Measurements from ENCODE around the gene BPIFB2. TPM values are rescaled to one million over a fixed set of nuclear protein-coding genes. Genes with fewer than 3 reads are reported as not detected.

BPIFB2 gene
- total and polyA plus RNA-seq, 7 experiments from 2014 or later, result not detected

DNA sequence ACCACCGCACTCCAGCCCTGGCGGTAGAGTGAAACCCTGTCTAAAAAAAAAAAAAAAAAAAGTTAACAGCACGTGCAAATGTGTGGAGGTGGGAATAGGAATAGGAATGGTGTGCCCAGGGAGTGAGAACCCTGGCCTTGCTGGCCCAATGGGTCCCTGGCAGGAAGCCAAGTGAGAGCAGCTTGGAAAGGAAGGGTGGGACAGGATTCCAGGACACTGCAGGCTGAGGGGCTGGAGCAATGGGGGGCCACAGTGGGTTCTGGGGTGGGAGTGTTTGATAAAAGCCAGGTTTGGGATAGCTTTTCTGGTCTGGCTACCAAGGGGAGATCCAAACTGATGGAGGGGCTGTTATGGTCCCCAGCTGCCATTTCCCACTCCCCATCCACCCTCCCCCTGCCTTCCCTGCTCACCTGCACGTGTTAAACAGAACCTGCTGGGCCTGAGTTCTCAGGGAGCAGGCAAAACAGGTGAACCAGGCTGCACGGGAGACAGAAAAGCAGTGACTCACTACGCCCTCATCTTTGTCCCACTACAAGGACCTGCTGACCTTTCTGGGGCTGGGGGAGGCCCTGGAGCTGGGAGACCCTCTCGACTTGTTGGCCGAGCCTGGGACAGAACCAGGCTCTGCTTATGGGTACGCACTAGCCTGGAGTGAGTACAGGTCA lies 6.6 kb upstream of the BPIFB2 start:
- Histone ChIP-seq H3K4me1 (ENCODE audit: control insufficient read depth in 2 of 2, insufficient read depth in 2 of 2, low read length in 2 of 2) (peaks cover 0 to 24% of the 10 kb centered on the region in 2 donors), H3K4me3 (ENCODE audit: low read length) (no peak overlapping the region), H3K9me3 (ENCODE audit: control insufficient read depth in 2 of 3, low read length in 3 of 3) (peaks cover 0 to 3% (median 0%) of the 10 kb centered on the region in 3 experiments), H3K27ac (ENCODE audit: low read depth, low read length) (no peak overlapping the region), H3K36me3 (ENCODE audit: control insufficient read depth in 2 of 3, insufficient read depth in 3 of 3, low read length in 3 of 3) (no peaks in the 10 kb centered on the region), H3K27me3 (ENCODE audit: control insufficient read depth in 2 of 2, insufficient read depth in 2 of 2, low read length in 2 of 2) (no peaks in the 10 kb centered on the region)
- H3K27ac Mint-ChIP-seq, result peak overlapping the region in 7 of 9 donors; percentile 7 to 79 (median 40)
- ChIA-PET CTCF (no interaction called here), POLR2A (no interaction called here)
- no peaks in the 10 kb centered on the region for H3K27me3 Mint-ChIP-seq
- H3K4me1 Mint-ChIP-seq, result peaks cover 9 to 67% (median 59%) of the 10 kb centered on the region in 7 donors
- ATAC-seq (no peak), DNase-seq (no peak)
- H3K9me3 Mint-ChIP-seq, result peaks cover 0 to 22% (median 3%) of the 10 kb centered on the region in 11 donors
- H3K4me3 Mint-ChIP-seq, result no peak overlapping the region
- intact Hi-C loops (cut with micrococcal nuclease), result no loop called here
- peaks cover 0 to 8% (median 0%) of the 10 kb centered on the region in 5 donors for H3K36me3 Mint-ChIP-seq

GRCh38 chr20:33002087-33002808 lies 5.3 kb upstream of the BPIFB2 start:
- Mint-ChIP-seq H3K36me3 (peaks cover 0 to 3% (median 0%) of the 10 kb centered on the region in 5 donors), H3K4me3 (peak overlapping the region in 3 of 10 donors; percentile 3 to 25 (median 3)), H3K4me1 (peaks cover 6 to 62% (median 47%) of the 10 kb centered on the region in 7 donors), H3K27ac (peak overlapping the region in 6 of 9 donors; percentile 7 to 80 (median 42)), H3K27me3 (no peaks in the 10 kb centered on the region), H3K9me3 (peaks cover 0 to 9% (median 0%) of the 10 kb centered on the region in 11 donors)
- POLR2A ChIA-PET, result interaction anchor here (1.0 kb wide), 1 partner anchor 26 kb away, joined by 3 read pairs; no protein-coding TSS in a partner anchor
- Histone ChIP-seq H3K4me1 (ENCODE audit: control insufficient read depth in 2 of 2, insufficient read depth in 2 of 2, low read length in 2 of 2) (peaks cover 0 to 20% of the 10 kb centered on the region in 2 donors), H3K27me3 (ENCODE audit: control insufficient read depth in 2 of 2, insufficient read depth in 2 of 2, low read length in 2 of 2) (no peaks in the 10 kb centered on the region), H3K4me3 (ENCODE audit: low read length) (no peak overlapping the region), H3K9me3 (ENCODE audit: control insufficient read depth in 2 of 3, low read length in 3 of 3) (peaks cover 0 to 3% (median 0%) of the 10 kb centered on the region in 3 experiments), H3K27ac (ENCODE audit: low read depth, low read length) (no peak overlapping the region), H3K36me3 (ENCODE audit: control insufficient read depth in 2 of 3, insufficient read depth in 3 of 3, low read length in 3 of 3) (no peaks in the 10 kb centered on the region)
- DNase-seq (no peak), ATAC-seq (no peak)
- CTCF ChIA-PET, result interaction anchor here (1.0 kb wide), 1 partner anchor 36 kb away, joined by 3 read pairs; no protein-coding TSS in a partner anchor
- intact Hi-C loops (cut with micrococcal nuclease), result no loop called here

- Mint-ChIP-seq H3K36me3 (peaks cover 0 to 3% (median 0%) of the 10 kb centered on the region in 5 donors), H3K27me3 (no peaks in the 10 kb centered on the region), H3K4me1 (peaks cover 3 to 60% (median 41%) of the 10 kb centered on the region in 7 donors), H3K27ac (peak within 1 kb of the TSS in 5 of 9 donors; percentile 17 to 66 (median 38)), H3K4me3 (no peak within 1 kb of the TSS), H3K9me3 (peaks cover 0 to 9% (median 0%) of the 10 kb centered on the region in 11 donors)
- intact Hi-C loops (cut with micrococcal nuclease), result no loop called here
- DNase-seq, result no peak
- Histone ChIP-seq H3K27ac (ENCODE audit: low read depth, low read length) (no peak within 1 kb of the TSS), H3K9me3 (ENCODE audit: control insufficient read depth in 2 of 3, low read length in 3 of 3) (peaks cover 0 to 3% (median 0%) of the 10 kb centered on the region in 3 experiments), H3K4me3 (ENCODE audit: low read length) (no peak within 1 kb of the TSS), H3K36me3 (ENCODE audit: control insufficient read depth in 2 of 3, insufficient read depth in 3 of 3, low read length in 3 of 3) (no peaks in the 10 kb centered on the region), H3K4me1 (ENCODE audit: control insufficient read depth in 2 of 2, insufficient read depth in 2 of 2, low read length in 2 of 2) (peaks cover 0 to 20% of the 10 kb centered on the region in 2 donors), H3K27me3 (ENCODE audit: control insufficient read depth in 2 of 2, insufficient read depth in 2 of 2, low read length in 2 of 2) (no peaks in the 10 kb centered on the region)
- POLR2A ChIA-PET, result interaction anchor here (0.9 to 1.2 kb wide), 2 partner anchors 11 to 13 kb away, joined by 3 read pairs; no protein-coding TSS in a partner anchor
- CTCF ChIA-PET, result interaction anchor here (0.7 to 2.4 kb wide), 13 partner anchors 11 to 107 kb away, joined by 3 to 19 read pairs (median 5); no protein-coding TSS in a partner anchor
- no peak for ATAC-seq
Measured at GRCh38 chr20:33004141-33004751, 3.3 kb upstream of the BPIFB2 start, which contains the start of gene SUN5. SUN5 (minus strand) TSS chr20:33004433; CDS start chr20:33004340, 93 bp downstream.

GRCh38 chr20:33005132-33005566 lies 2.4 kb upstream of the BPIFB2 start:
- Mint-ChIP-seq H3K27me3 (no peaks in the 10 kb centered on the region), H3K4me1 (peaks cover 3 to 56% (median 34%) of the 10 kb centered on the region in 7 donors), H3K4me3 (peak overlapping the region in 1 of 10 donors; percentile 38), H3K27ac (peak overlapping the region in 2 of 9 donors; percentile 42 to 63), H3K9me3 (peaks cover 0 to 9% (median 0%) of the 10 kb centered on the region in 11 donors), H3K36me3 (peaks cover 0 to 3% (median 0%) of the 10 kb centered on the region in 5 donors)
- H3K9me3 ChIP-seq (ENCODE audit: control insufficient read depth in 2 of 3, low read length in 3 of 3), result peaks cover 0 to 3% (median 0%) of the 10 kb centered on the region in 3 experiments
- no peaks in the 10 kb centered on the region for H3K36me3 ChIP-seq (ENCODE audit: control insufficient read depth in 2 of 3, insufficient read depth in 3 of 3, low read length in 3 of 3)
- intact Hi-C loops (cut with micrococcal nuclease), result loop anchor here (1.0 kb wide), 4 partner anchors 33 to 215 kb away; no protein-coding TSS in a partner anchor
- ChIA-PET CTCF (interaction anchor here (0.7 to 2.4 kb wide), 13 partner anchors 10 to 108 kb away, joined by 3 to 19 read pairs (median 5); no protein-coding TSS in a partner anchor), POLR2A (interaction anchor here (1.2 kb wide), 1 partner anchor 12 kb away, joined by 3 read pairs; no protein-coding TSS in a partner anchor)
- ATAC-seq (no peak), DNase-seq (peak in 6 of 9 donors; percentile 7 to 41 (median 35))
- H3K27me3 ChIP-seq (ENCODE audit: control insufficient read depth in 2 of 2, insufficient read depth in 2 of 2, low read length in 2 of 2), result no peaks in the 10 kb centered on the region
- H3K27ac ChIP-seq (ENCODE audit: low read depth, low read length), result no peak overlapping the region
- peaks cover 0 to 20% of the 10 kb centered on the region in 2 donors for H3K4me1 ChIP-seq (ENCODE audit: control insufficient read depth in 2 of 2, insufficient read depth in 2 of 2, low read length in 2 of 2)
- no peak overlapping the region for H3K4me3 ChIP-seq (ENCODE audit: low read length)

DNA sequence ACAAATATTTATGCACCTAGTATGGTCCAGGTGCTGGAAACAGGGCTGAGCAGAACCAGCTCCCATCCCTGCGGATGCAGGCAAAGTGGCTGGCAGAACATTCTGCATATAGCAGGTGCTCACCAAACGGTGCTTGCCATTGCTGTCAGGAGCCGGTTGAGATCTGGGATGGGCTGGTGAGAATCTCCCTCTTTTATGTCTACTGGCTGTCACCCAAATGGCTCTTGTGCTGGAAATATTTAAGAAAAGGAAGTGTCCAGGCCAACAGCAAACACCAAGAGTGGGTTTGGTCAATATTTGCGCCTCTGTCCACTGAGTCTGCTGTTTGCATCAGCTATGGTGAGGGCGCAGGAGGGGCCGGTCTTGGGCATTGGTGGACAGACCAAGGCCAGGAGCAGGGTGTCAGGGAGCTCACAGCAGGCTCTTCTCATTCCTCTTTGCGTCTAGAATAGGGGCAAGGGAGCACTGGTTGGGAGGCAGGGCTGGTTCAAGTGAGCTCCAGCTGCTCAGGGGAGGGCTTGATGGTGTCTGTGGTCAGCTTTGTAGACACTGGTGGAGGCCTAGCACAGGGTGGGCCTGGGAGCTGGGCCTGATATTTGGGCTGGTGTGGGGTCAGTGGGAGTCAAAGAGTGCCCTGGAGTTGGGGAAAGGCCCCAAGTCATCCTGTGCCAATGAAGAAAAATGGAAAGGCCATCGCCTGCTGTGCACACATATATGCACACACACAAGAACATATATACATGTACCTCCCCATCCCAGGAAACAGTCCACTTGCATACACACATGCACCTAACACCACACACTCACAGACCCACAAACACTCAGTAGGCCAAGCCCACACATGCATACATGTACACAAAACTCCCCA lies 1.4 kb upstream of the BPIFB2 start:
- Histone ChIP-seq H3K9me3 (ENCODE audit: control insufficient read depth in 2 of 3, low read length in 3 of 3) (peaks cover 0 to 3% (median 0%) of the 10 kb centered on the region in 3 experiments), H3K27me3 (ENCODE audit: control insufficient read depth in 2 of 2, insufficient read depth in 2 of 2, low read length in 2 of 2) (no peaks in the 10 kb centered on the region), H3K36me3 (ENCODE audit: control insufficient read depth in 2 of 3, insufficient read depth in 3 of 3, low read length in 3 of 3) (no peaks in the 10 kb centered on the region), H3K4me3 (ENCODE audit: low read length) (no peak overlapping the region), H3K4me1 (ENCODE audit: control insufficient read depth in 2 of 2, insufficient read depth in 2 of 2, low read length in 2 of 2) (peaks cover 0 to 20% of the 10 kb centered on the region in 2 donors), H3K27ac (ENCODE audit: low read depth, low read length) (no peak overlapping the region)
- H3K36me3 Mint-ChIP-seq, result peaks cover 0 to 3% (median 0%) of the 10 kb centered on the region in 5 donors
- ATAC-seq, result no peak
- H3K4me3 Mint-ChIP-seq, result no peak overlapping the region
- CTCF ChIA-PET, result interaction anchor here (0.7 to 2.4 kb wide), 6 partner anchors 11 to 213 kb away, joined by 3 to 19 read pairs (median 4); no protein-coding TSS in a partner anchor
- H3K9me3 Mint-ChIP-seq, result peaks cover 0 to 9% (median 0%) of the 10 kb centered on the region in 11 donors
- no peak overlapping the region for H3K27ac Mint-ChIP-seq
- H3K27me3 Mint-ChIP-seq, result no peaks in the 10 kb centered on the region
- intact Hi-C loops (cut with micrococcal nuclease), result loop anchor here (1.0 kb wide), 4 partner anchors 34 to 216 kb away; no protein-coding TSS in a partner anchor
- DNase-seq, result no peak
- POLR2A ChIA-PET, result no interaction called here
- peaks cover 3 to 50% (median 25%) of the 10 kb centered on the region in 7 donors for H3K4me1 Mint-ChIP-seq

Data from naive thymus-derived CD4-positive, alpha-beta T cell (primary cell).